GM21723 (cell line): Measurements from ENCODE around the gene ULK4.
"Not testable (repeated sequence)": the region's sequence is repeated elsewhere in the genome, so short reads cannot be mapped to it uniquely, and the experiment has no call there.

Experiments used
- ATAC-seq: cut with Tn5 transposase; IDR thresholded peaks from one replicate; pipeline ENCODE4 v1.9.1; 2021; ENCODE audit warnings: mild to moderate bottlenecking, moderate library complexity; ENCODE audit not compliant: unreplicated experiment

ULK4 gene

DNA sequence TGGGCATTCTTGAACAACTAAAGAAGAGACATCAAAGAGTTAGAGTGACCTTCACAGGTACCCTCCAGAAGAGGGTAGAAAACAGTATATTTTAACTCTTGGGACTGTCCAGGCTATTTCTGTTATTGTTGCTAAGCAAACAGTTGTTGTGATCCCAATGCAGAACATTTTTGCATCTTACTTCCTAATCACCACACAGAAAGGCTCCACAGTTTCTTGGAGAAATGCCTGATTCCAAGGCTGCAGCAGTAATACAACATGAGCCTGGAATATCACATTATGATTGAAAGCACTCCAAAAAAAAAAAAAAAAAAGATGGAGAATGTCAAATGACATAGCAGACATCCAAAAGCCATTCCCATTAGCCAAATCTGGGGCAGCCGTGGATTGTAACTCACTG lies 567.0 kb downstream of the ULK4 start:
- ATAC-seq = no peak

DNA sequence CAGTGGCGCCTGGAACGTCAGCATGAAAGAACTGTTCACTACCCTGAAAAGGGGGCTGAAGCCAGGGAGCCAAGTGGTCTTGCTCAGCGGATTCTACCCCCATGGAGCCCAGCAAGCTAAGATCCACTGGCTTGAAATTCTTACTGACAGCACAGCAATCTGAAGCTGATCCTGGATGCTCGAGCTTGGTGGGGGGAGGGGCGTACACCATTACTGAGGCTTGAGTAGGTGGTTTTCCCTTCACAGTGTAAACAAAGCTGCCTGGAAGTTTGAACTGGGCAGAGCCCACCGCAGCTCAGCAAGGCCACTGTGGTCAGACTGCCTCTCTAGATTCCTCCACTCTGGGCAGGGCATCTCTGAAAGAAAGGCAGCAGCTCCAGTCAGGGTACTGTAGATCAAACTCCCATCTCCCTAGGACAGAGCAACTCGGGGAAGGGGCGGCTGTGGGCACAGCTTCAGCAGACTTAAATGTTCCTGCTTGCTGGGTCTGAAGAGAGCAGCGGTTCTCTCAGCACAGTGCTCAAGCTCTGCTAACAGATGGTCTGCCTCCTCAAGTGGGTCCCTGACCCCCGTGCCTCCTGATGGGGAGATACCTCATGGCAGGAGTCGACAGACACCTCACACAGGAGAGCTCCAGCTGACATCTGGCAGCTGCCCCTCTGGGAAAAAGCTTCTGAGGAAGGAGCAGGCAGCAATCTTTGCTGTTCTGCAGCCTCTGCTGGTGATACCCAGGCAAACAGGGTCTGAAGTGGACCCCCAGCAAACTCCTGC lies 591.0 kb downstream of the ULK4 start:
- not testable (repeated sequence) for ATAC-seq

DNA sequence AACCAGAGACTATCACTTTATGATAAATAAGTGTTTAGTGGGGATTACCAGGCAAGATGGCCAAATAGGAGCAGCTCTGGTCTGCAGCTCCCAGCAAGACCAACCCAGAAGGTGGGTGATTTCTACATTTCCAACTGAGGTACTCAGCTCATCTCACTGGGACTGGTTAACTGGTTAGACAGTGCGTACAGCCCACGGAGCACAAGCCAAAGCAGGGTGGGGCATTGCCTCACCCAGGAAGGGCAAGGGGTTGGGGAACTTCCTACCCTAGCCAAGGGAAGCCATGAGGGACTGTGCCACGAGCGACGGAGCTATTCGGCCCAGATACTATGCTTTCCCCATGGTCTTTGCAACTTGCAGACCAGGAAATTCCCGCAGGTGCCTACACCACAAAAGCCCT lies 591.6 kb downstream of the ULK4 start:
- no peak for ATAC-seq

DNA sequence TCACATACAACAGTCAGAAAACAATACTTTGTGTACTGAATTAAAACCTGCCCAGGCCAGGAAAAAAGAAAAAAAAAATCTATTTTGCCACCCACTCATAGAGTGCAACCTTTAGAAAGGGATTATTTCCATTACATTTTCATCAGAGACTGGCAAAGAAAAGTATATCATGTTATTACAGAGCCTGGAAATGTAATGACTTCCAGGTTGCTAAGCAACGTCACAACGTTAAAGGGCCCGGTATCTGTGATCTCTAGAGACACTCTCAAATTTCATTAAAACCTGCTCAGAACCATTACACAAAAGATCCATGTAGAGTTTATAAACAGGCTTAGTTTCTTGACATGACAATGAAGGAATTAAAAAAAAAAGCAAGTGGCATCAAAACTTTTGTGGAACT lies 592.1 kb downstream of the ULK4 start:
- ATAC-seq = no peak

DNA sequence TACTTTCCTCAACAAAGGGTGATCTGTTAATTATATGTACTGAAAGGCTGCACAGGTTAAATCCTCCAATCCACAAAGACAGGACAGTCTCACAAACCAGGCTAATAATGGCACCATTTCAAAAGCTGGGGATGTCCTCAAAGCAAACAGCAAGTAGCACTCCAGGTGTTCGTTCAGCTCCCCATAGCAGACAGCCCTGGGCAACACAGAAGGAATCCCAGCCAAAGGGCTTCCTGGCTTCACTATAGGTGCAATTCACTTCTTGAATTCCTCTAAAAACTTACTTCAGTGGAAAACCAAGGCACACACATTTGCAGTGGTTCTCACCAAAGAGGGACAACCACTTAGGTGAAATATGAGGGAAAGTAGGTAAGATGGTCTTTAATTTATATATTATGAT lies 595.9 kb downstream of the ULK4 start:
- ATAC-seq = no peak

DNA sequence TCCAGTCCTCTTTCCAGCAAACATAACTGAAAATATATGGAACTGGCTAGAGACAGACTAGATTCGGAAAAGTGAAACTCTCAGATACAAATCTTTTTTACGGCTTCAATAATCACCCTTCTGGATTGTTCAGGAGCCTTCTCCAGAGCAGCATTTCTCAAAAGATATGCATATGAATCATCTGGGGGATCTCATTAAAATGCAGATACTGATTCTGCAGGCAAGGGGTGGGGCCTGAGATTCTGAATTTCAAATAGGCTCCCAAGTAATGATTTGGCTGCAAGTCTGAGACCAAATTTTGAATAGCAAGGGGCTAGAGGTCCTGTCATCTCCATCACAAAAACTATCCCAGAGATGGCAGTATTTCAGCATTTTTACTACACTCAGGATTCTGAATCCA lies 597.2 kb downstream of the ULK4 start:
- no peak for ATAC-seq

DNA sequence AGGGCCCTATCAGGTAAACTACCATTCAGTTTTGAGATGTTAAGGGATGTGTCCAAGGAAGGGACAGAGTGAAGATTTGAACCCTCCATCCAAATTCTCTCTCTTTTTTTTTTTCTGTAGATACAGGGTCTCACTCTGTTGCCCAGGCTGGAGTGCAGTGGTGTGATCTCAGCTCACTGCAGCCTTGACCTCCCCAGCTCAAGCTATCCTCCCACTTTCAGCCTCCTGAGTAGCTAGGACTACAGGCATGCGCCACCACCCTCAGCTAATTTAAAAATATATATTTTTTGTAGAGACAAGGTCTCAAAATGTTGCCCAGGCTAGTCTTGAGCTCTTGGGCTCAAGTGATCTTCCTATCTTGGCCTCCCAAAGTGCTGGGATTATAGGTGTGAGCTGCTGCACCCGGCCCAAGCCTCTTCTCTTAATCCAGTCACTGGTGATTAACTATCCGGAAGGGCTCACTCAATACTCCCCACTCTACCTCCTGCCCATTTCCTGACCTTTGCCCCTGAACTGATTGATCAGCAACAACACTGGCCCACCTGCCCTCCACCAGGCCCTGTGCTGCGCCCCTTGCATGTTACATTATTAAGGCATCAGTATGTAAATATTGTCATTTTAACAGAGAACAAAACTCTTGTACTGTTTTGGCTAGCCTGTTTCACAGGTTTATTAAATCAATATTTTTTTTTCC lies 597.9 kb downstream of the ULK4 start:
- ATAC-seq = no peak

DNA sequence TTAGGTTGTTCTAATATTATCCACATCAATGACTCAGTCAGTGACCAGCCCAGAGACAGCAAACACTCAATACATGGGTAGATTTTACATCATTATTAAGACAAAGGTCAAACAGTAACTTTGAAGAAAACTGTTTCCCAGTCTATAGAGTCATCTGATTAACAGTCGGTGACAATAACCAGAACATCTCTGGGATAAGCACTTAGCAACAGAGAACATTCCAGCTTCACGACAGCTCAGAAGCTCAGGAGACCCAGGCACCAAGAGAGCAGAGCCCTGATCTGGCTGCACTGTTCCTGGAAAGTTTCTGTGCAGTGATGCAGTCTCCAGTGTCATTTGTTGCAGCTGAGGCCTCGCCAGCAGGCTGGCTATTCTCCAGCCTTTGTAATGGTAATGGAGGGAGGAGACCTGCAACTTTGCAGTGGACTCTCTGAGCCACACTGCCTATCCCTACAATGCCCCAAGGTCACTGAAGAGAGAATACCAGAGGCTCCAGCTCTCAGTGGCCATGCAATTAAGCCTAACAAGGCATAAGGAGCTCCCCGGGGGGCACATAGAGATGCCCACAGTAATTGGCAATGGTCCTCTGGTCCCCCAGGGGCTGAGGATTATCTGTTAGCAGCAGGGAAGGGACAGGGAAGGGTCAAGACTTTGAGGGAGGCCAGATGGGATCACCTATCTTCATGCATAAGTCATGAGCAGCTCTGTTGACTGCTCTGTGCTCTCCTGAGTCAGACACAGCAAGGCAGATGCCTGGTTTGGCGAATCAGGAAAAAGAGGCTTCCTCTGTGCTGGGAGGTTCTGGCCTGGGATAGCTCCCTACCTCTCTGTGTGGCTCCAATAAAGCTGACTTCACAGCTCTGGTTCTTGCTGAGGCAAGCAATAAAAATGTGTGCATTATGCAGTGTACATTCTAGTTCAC lies 599.0 kb downstream of the ULK4 start:
- no peak for ATAC-seq

DNA sequence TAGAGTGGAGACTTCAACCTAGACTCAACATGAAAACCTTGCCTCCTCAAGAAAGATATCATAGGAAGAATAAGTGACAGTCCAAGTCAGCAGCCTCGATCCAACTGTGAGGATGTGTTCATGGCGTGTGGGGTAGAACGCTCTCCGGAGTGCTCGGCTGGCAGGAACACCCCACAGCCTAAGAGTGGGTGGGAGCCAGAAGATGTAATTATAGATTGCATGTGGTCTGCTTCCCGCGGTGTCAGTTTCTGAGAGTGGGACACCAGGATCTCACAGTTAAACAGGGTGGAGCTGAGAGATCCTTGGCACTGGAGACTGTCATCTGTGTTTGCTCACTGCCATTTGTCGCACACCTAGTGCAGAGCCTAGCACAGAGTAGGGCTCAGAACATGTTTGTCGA lies 604.6 kb downstream of the ULK4 start:
- no peak for ATAC-seq

DNA sequence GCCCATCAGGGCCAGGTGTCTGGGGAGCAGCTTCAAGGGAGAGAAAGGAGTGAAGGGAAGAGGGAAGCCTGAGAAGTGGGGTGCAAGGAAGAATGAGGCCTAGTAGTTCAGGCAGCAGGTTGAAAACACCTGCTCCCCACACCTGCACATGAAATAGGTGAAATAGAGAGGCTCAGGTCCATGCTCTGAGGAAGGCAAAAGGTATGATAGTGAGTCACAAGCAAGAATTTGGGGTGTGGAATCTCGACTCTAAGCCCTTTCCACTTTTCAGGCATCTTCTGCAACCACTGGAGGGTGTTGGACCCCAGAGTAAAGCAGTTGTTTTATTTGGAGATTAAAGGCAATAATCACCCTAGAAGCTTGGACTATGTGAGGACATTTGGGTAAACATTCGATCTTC lies 605.1 kb downstream of the ULK4 start:
- ATAC-seq = no peak

DNA sequence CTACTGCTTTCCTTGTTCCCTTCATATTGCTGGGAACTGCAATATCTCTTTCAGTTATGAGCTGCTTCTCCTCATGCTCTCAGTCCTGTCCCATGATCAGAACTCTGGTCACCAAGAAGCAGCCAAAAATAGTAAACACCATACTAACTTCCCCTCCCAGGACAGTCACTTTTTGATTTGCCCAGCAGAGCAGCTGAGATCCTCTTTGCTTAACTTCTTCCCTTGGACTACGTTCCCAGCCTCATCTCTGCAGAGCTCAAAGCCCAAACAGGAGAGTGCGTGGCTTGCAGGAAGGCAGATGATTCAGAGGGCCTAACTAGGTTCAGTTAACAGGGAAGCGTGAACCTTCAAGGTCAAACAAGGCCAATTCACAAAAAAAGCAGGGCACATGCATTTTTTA lies 609.4 kb downstream of the ULK4 start:
- ATAC-seq = no peak

DNA sequence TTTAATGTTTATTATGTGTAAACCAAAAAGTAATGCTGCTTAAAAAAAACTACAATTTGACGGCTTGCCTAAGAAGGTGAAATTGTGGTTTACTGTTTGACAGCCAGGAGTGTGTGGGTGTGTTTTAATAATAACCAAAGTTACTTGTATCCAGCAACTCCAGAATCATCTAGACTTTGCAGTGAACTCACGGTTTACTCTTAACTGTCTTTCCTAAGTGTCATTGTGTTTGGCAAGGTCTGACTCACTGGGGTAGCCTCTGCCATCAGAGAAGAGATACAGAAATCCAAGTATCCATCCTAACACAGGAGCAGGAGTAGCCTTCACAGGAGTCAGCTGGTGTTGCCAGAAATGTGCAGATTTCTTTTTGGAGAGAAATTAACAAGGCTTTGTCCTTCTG lies 611.5 kb downstream of the ULK4 start:
- ATAC-seq = no peak

DNA sequence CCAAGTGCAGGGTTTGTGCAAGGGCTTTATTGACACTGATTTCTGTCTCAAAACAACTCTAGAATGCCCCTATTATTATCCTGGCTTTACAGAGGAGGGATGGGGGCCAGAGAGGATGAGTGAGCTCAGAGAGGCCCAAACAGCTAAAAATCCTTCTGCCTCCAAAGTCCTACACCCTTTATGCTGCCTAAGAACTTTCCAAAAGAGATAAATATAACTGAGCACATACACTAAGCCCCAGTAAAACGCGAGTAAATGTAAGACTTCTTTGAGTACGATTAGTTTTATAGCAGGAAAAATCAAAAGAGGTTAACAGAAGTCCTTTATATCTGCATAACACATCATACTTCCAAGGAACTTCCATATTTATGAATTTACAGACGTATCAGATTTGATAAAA lies 613.5 kb downstream of the ULK4 start:
- ATAC-seq = no peak

DNA sequence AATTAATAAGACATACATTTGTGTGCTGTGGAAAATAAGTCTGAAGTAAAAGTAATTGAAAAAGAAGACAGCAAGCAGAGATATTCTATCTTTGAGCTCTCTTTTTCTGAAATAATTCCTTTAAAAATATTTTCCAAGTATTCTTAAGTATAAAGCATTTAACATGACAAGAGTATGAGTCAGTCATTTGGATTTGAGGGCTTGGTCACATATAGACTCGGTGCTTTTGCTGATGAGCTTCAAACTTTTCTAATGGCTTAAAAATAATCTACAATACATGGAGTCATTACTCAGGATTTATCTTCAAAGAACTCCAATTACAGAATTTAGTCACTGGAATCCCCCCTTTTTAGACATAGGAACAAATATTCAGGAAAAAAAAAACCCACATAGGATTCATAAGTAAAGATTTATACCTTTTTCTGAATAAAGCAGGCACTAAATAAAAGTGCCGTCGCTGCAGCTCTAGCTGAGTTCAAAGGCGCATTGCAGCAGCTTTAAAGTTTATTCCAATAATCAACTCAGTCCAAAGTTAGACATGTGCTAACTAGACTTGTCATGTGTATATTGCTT lies 615.1 kb downstream of the ULK4 start:
- ATAC-seq = no peak

DNA sequence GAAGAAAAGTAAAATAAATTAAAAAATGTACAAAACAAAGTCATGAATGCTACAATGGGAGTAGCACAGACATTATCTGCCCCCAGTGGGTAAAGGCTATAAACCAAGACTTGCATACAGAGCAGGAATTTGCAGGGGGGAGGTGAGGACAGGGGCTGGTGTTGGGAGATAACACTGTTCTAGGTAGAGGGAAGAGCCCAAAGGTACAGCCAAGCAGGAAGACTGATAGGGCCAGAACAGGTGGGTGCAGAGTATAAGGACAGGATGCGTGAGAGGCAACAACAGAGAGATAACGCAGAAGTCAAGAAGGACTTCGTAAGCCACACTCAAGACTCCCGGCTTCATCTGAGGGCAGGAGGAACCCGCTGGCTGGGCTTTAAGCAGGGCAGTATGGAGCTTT lies 616.1 kb downstream of the ULK4 start:
- ATAC-seq = no peak

DNA sequence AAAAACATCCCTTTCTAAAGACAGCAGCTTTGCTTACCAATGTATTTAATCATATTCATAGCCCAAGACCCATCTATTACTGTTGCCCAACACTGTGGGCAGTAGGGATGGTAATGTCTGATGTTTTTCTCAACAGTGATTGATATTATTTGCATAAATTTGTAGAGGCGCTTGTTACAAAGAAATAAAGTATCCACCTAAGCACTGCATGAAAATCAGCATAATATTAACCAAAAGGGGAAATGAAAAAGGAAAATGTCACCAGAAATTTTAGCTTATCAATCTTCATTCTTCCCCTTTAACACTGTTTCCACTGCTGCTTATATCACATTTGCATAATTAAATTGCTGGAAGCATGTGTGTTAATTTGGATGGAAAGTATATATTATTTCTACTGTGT lies 622.1 kb downstream of the ULK4 start:
- no peak for ATAC-seq

DNA sequence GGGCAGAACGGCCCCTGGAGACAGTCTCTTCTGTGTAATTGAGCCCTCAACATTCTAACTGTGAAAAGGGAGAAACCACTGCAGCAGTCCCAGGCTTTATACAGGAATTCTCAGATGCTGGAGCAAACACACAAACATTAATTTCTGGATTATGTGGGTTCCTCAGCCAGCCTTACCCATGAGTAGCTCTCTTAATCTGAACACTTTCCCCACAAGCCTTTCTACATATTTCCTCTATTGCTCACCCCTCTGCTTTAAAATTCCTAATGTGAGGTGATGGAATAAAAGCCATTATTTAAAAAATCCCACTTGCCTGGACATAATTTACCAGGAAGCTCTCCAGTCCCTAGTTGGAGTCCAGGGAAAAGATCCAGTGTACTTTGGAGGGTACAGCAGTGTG lies 623.6 kb downstream of the ULK4 start:
- no peak for ATAC-seq

DNA sequence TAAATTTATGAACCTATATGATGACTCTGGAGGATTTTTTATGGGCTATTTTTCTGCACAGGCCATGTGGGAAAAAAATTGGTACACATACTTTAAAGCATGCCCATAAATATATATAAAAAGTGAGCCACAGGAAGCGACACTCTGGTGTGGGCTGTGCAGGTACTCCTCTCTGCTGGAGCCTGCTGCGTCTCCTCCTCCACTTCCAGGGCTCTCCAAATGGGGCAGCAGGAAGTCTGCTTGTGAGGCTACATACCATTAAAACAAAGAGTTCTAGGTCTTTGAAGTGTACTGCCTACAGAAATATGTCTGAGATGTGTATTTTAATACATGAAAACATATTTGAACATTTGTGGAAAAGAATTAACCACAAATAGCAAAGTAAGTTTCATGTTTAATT lies 627.5 kb downstream of the ULK4 start:
- no peak for ATAC-seq

DNA sequence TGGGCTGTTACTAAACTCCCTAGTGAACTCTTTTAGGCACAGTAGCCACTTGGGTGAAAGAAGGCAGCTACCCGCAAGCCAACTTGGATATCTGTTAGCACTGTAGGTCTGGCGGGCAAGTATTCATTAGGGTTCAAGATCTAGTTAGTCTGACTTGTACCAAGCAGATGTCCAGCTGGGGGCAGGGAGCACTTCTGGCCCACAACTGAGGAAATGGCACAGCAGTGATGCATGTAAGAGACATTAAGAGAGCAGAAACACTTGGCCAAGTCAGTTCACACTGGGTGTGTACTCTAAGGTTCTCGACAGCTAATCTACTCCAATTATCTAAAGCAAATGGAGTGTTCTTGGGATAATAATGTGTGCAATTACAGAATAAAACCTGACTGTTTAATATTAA lies 630.9 kb downstream of the ULK4 start:
- ATAC-seq = no peak

DNA sequence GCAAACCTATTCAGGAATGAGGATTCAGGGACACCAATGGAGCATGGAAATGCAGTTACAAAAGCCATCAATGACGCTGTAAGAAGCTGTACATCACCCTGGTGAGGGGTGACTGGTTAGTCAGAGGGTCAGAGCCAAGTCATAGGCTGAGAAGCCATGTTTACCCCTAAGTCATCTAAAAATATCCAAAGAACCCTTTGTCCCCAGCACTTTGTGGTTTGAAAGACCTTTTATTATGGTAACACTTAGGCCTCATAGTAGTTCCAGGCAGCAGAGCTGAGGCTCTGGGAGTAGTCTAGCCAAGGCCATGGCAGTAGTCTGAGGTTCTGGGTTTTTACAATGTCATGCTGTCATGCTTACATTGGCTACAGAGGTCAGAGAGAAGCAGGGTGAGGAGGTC lies 631.4 kb downstream of the ULK4 start:
- ATAC-seq = no peak

DNA sequence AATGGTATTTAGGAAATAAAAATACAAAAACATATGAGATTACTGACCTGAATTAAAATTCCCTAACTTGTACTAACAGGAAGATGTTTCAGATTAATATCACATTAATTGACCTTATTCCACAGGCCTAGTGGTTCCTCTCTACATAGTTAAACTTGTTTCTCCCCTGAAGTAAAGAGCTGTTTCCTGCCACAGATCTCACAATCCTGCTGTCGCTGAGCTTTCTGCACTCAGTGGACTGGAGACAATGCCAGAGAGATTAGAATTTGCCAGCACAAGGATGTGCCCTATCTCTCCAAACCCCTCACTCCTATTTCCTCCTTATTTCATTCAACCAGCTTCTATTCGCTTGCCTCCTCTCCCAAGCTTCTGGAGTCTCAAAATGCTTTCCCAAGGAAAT lies 632.0 kb downstream of the ULK4 start:
- no peak for ATAC-seq
